ENCODE measurements around the gene ANKRD16.
"Not testable (repeated sequence)": the region's sequence is repeated elsewhere in the genome, so short reads cannot be mapped to it uniquely, and the experiment has no call there.

ANKRD16 gene

GRCh38 chr10:5840314-5841307, 49.1 kb downstream of the ANKRD16 start:
- DNase-seq (ENCODE audit: low read depth in 2 of 3, low spot score in 1 of 3), result no peak

GRCh38 chr10:5836181-5836580, 53.5 kb downstream of the ANKRD16 start:
- not testable (repeated sequence) for DNase-seq (ENCODE audit: low read depth in 2 of 3, low spot score in 1 of 3)

- no peak for DNase-seq (ENCODE audit: low read depth in 2 of 3, low spot score in 1 of 3)
Measured at GRCh38 chr10:5835446-5836095, 54.1 kb downstream of the ANKRD16 start.

GRCh38 chr10:5833814-5834213, 55.9 kb downstream of the ANKRD16 start:
- no peak for DNase-seq (ENCODE audit: low read depth in 2 of 3, low spot score in 1 of 3)

- DNase-seq (ENCODE audit: low read depth in 2 of 3, low spot score in 1 of 3), result no peak
Measured at GRCh38 chr10:5832946-5833345, 56.7 kb downstream of the ANKRD16 start.

- DNase-seq (ENCODE audit: low read depth in 2 of 3, low spot score in 1 of 3), result no peak
Measured at GRCh38 chr10:5831446-5831782, 58.3 kb downstream of the ANKRD16 start.

GRCh38 chr10:5830629-5831445, 58.9 kb downstream of the ANKRD16 start:
- DNase-seq (ENCODE audit: low read depth in 2 of 3, low spot score in 1 of 3), result no peak

GRCh38 chr10:5829267-5829666, 60.4 kb downstream of the ANKRD16 start:
- no peak for DNase-seq (ENCODE audit: low read depth in 2 of 3, low spot score in 1 of 3)

- DNase-seq (ENCODE audit: low read depth in 2 of 3, low spot score in 1 of 3), result no peak
Measured at GRCh38 chr10:5828725-5829124, 61.0 kb downstream of the ANKRD16 start.

- no peak for DNase-seq (ENCODE audit: low read depth in 2 of 3, low spot score in 1 of 3)
Measured at GRCh38 chr10:5827841-5828240, 61.9 kb downstream of the ANKRD16 start.

GRCh38 chr10:5826511-5826910, 63.2 kb downstream of the ANKRD16 start:
- DNase-seq (ENCODE audit: low read depth in 2 of 3, low spot score in 1 of 3), result not testable (repeated sequence)

- no peak for DNase-seq (ENCODE audit: low read depth in 2 of 3, low spot score in 1 of 3)
Measured at GRCh38 chr10:5818894-5819293, 70.8 kb downstream of the ANKRD16 start.

- no peak for DNase-seq (ENCODE audit: low read depth in 2 of 3, low spot score in 1 of 3)
Measured at GRCh38 chr10:5818048-5818331, 71.7 kb downstream of the ANKRD16 start.

GRCh38 chr10:5817322-5818047, 72.2 kb downstream of the ANKRD16 start:
- DNase-seq (ENCODE audit: low read depth in 2 of 3, low spot score in 1 of 3), result peak in 2 of 3 donors; percentile 8 to 17

GRCh38 chr10:5816170-5816569, 73.5 kb downstream of the ANKRD16 start:
- DNase-seq (ENCODE audit: low read depth in 2 of 3, low spot score in 1 of 3), result no peak

- DNase-seq (ENCODE audit: low read depth in 2 of 3, low spot score in 1 of 3), result no peak
Measured at GRCh38 chr10:5814110-5815107, 75.3 kb downstream of the ANKRD16 start.

- DNase-seq (ENCODE audit: low read depth in 2 of 3, low spot score in 1 of 3), result peak; percentile 94 to 95 (median 95)
Measured at GRCh38 chr10:5813341-5814109, 76.2 kb downstream of the ANKRD16 start, which contains the start of gene GDI2. TSS of gene GDI2 (minus strand) at chr10:5813434. CDS start at chr10:5813258, 176 bp downstream.

GRCh38 chr10:5813091-5813340, 76.7 kb downstream of the ANKRD16 start:
- no peak for DNase-seq (ENCODE audit: low read depth in 2 of 3, low spot score in 1 of 3)

Measured in stimulated activated CD4-positive, alpha-beta T cell treated with anti-CD3 and anti-CD28 coated beads, Interleukin-12 subunit alpha, Interleukin-12 subunit beta, amount 100 ng/mL, for 48 hours (primary cell).